Trophoblast cell (in vitro differentiated cells and primary cell): ENCODE data around the gene CHST15.

ENCODE experiments used
- DNase-seq, 2 donors: peaks; one replicate each; pipeline ENCODE4 v3.0.0-alpha.2; 2016
- H2AFZ ChIP-seq: 2 replicates; pipeline ENCODE4 v1.6.1; 2013; ENCODE audit warnings: low read length, moderate library complexity, mild to moderate bottlenecking; ENCODE audit not compliant: insufficient read depth, poor library complexity
- H2AK5ac ChIP-seq: 2 replicates; pipeline ENCODE4 v1.6.1; 2013; ENCODE audit warnings: mild to moderate bottlenecking, low read length
- H2BK120ac ChIP-seq: 2 replicates; pipeline ENCODE4 v1.6.1; 2013; ENCODE audit warnings: low read length, mild to moderate bottlenecking, moderate library complexity; ENCODE audit not compliant: insufficient read depth, poor library complexity
- H2BK12ac ChIP-seq: 2 replicates; pipeline ENCODE4 v1.6.1; 2013; ENCODE audit warnings: mild to moderate bottlenecking, low read length, moderate library complexity
- H2BK5ac ChIP-seq: 2 replicates; pipeline ENCODE4 v1.6.1; 2013; ENCODE audit warnings: low read length, low read depth, moderate library complexity, mild to moderate bottlenecking; ENCODE audit not compliant: poor library complexity
- H3K14ac ChIP-seq: 2 replicates; pipeline ENCODE4 v1.6.1; 2013; ENCODE audit warnings: mild to moderate bottlenecking, low read length
- H3K18ac ChIP-seq: 2 replicates; pipeline ENCODE4 v1.6.1; 2013; ENCODE audit warnings: mild to moderate bottlenecking, low read length
- H3K23ac ChIP-seq: 2 replicates; pipeline ENCODE4 v1.6.1; 2013; ENCODE audit warnings: low read length
- H3K27ac ChIP-seq: 2 replicates; pipeline ENCODE4 v1.5.1; 2013; ENCODE audit warnings: low read depth, mild to moderate bottlenecking, inconsistent platforms, low read length, moderate library complexity
- H3K27me3 ChIP-seq: 2 replicates; pipeline ENCODE4 v1.6.1; 2013; ENCODE audit warnings: inconsistent platforms, mild to moderate bottlenecking, low read length, moderate library complexity; ENCODE audit not compliant: insufficient read depth
- H3K36me3 ChIP-seq, 2 experiments: 1 replicate in 1 of 2; 2 replicates in 1 of 2; pipeline ENCODE4 v1.6.1; 2013; ENCODE audit warnings: low read length in 2 of 2, mild to moderate bottlenecking in 2 of 2, moderate library complexity in 1 of 2; ENCODE audit not compliant: insufficient read depth in 2 of 2, control insufficient read depth in 1 of 2
- H3K4ac ChIP-seq: 2 replicates; pipeline ENCODE4 v1.6.1; 2013; ENCODE audit warnings: low read depth, mild to moderate bottlenecking, low read length, moderate library complexity
- H3K4me1 ChIP-seq, 2 experiments: 1 replicate in 1 of 2; 2 replicates in 1 of 2; pipeline ENCODE4 v1.6.1; 2013; ENCODE audit warnings: low read length in 2 of 2, mild to moderate bottlenecking in 2 of 2, moderate library complexity in 1 of 2; ENCODE audit not compliant: insufficient read depth in 2 of 2, control insufficient read depth in 1 of 2
- H3K4me2 ChIP-seq: 2 replicates; pipeline ENCODE4 v1.6.1; 2013; ENCODE audit warnings: inconsistent platforms, mild to moderate bottlenecking, low read length, moderate library complexity
- H3K4me3 ChIP-seq: 2 replicates; pipeline ENCODE4 v1.5.1; 2013; ENCODE audit warnings: mild to moderate bottlenecking, low read depth, low read length, inconsistent platforms
- H3K79me1 ChIP-seq: one replicate; pipeline ENCODE4 v1.6.1; 2013; ENCODE audit warnings: low read length
- H3K79me2 ChIP-seq: 2 replicates; pipeline ENCODE4 v1.6.1; 2013; ENCODE audit warnings: low read length, mild to moderate bottlenecking; ENCODE audit not compliant: control insufficient read depth, insufficient read depth, poor library complexity
- H3K9ac ChIP-seq: 2 replicates; pipeline ENCODE4 v1.6.1; 2013; ENCODE audit warnings: mild to moderate bottlenecking, low read length
- H3K9me3 ChIP-seq: 2 replicates; pipeline ENCODE4 v1.6.1; 2013; ENCODE audit warnings: low read depth, mild to moderate bottlenecking, control low read depth, inconsistent platforms, low read length; ENCODE audit not compliant: insufficient read depth
- H4K12ac ChIP-seq: 2 replicates; pipeline ENCODE4 v1.6.1; 2013; ENCODE audit warnings: low read depth, mild to moderate bottlenecking, low read length, moderate library complexity
- H4K8ac ChIP-seq: 2 replicates; pipeline ENCODE4 v1.6.1; 2013; ENCODE audit warnings: low read depth, mild to moderate bottlenecking, low read length, moderate library complexity
- H4K91ac ChIP-seq: one replicate; pipeline ENCODE4 v1.6.1; 2013; ENCODE audit warnings: low read depth, mild to moderate bottlenecking, low read length, moderate library complexity
- WGBS: extraction: QIAGEN DNeasy Blood & Tissue Kit; methylation state at CpG from one replicate; pipeline ENCODE4 v1.1.7; 2013; ENCODE audit warnings: missing lambda C conversion rate; ENCODE audit not compliant: insufficient read length, insufficient coverage; ENCODE audit errors: extremely low coverage; 5-methylcytosine and 5-hydroxymethylcytosine counted together

Gene CHST15

DNA sequence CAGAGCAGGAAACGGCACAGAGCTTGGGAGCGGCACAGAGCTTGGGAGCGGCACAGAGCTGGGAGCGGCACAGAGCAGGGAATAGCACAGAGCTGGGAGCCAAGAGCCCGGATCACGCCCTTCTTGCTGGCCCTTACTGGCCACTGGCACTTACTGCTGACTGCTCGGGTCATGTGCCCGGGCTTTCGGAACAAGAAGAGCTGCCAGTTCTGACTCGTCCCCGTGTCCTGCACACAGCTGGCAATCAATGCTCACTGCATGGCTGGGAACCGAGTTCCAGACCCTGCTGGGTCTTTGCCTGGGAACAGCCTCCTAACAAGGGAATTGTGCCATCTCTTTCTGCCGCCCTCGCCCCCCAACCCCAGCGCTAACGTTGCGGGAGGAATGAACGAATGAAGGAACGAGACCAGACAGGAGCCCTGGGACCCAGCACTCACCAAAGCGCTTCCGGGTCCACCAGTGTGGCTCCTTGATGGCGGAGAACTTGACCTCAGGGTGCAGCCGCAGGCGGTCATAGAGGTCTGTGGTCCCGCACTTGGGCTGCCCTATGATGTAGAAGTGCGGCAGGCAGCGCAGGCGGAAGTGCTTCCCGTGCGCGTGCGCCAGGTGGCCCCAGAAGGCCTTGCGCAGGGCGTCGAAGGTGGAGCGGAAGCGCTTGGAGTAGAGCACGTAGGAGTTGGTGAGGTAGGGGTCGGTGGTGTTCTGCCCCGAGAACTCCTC, 49.1 kb downstream of the CHST15 start:
- Histone ChIP-seq H3K27ac (no peak overlapping the region), H4K8ac (no peak overlapping the region), H3K36me3 (no peaks in the 10 kb centered on the region), H3K4me3 (no peak overlapping the region), H3K79me2 (no peaks in the 10 kb centered on the region), H2BK12ac (no peak overlapping the region), H3K23ac (no peak overlapping the region), H2BK120ac (no peak overlapping the region), H3K9ac (no peak overlapping the region), H2BK5ac (no peak overlapping the region), H3K79me1 (no peaks in the 10 kb centered on the region), H3K4me2 (no peak overlapping the region), H2AK5ac (no peak overlapping the region), H3K18ac (no peak overlapping the region), H2AFZ (no peak overlapping the region), H3K4me1 (peaks cover 2 to 5% of the 10 kb centered on the region in 2 experiments), H4K12ac (no peak overlapping the region), H3K27me3 (no peaks in the 10 kb centered on the region), H3K4ac (no peak overlapping the region), H4K91ac (no peak overlapping the region), H3K14ac (no peak overlapping the region), H3K9me3 (no peaks in the 10 kb centered on the region)
- DNase-seq, result peak; percentile 51 to 61
- WGBS, result no CpG with 5 or more reads among the region's 40 CpGs

DNA sequence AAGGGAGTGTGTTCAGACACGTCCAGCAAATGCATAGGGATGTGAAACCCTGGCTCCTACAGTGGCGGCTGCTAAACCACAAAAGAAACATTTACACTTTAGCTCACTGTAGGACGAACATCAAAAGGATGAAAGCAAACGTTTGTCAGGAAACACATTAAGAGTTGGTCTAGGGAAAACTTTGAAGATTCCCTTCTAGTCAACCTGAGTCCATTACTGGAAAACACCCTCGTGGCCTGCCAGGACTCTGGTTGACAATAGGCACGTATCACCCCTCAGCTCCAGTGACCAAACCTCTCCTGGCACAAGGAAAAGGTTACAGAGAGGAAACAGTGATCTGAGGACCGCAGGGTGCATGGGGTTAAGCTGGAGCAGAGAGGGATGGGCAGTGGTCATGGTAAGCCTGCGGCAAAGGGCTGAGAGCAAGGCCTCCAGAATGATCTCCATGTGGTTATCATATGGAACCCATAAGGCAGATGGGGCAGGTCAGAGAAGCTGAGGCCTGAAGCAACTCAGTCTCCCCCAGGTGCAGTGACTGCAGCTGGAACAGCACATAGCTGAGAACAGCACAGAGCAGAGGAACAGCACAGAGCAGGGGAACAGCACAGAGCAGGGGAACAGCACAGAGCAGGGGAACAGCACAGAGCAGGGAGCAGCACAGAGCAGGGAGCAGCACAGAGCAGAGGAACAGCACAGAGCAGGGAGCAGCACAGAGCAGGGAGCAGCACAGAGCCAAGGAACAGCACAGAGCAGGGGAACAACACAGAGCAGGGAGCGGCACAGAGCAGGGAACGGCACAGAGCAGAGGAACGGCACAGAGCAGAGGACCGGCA, 49.9 kb downstream of the CHST15 start:
- no peak overlapping the region for H4K12ac ChIP-seq
- no peak overlapping the region for H3K23ac ChIP-seq
- no peak overlapping the region for H3K14ac ChIP-seq
- H2BK120ac ChIP-seq, result no peak overlapping the region
- H3K18ac ChIP-seq, result no peak overlapping the region
- no peak overlapping the region for H3K4ac ChIP-seq
- H4K91ac ChIP-seq, result no peak overlapping the region
- DNase-seq, result no peak
- H3K79me1 ChIP-seq, result no peaks in the 10 kb centered on the region
- no peaks in the 10 kb centered on the region for H3K27me3 ChIP-seq
- H3K4me2 ChIP-seq, result no peak overlapping the region
- no peak overlapping the region for H3K9ac ChIP-seq
- H3K79me2 ChIP-seq, result no peaks in the 10 kb centered on the region
- no peaks in the 10 kb centered on the region for H3K9me3 ChIP-seq
- H3K36me3 ChIP-seq, result no peaks in the 10 kb centered on the region
- H4K8ac ChIP-seq, result no peak overlapping the region
- WGBS, result no CpG with 5 or more reads among the region's 12 CpGs
- H2BK12ac ChIP-seq, result no peak overlapping the region
- no peak overlapping the region for H2AK5ac ChIP-seq
- no peak overlapping the region for H2AFZ ChIP-seq
- H3K27ac ChIP-seq, result no peak overlapping the region
- peaks cover 0 to 5% of the 10 kb centered on the region in 2 experiments for H3K4me1 ChIP-seq
- H3K4me3 ChIP-seq, result no peak overlapping the region
- no peak overlapping the region for H2BK5ac ChIP-seq

DNA sequence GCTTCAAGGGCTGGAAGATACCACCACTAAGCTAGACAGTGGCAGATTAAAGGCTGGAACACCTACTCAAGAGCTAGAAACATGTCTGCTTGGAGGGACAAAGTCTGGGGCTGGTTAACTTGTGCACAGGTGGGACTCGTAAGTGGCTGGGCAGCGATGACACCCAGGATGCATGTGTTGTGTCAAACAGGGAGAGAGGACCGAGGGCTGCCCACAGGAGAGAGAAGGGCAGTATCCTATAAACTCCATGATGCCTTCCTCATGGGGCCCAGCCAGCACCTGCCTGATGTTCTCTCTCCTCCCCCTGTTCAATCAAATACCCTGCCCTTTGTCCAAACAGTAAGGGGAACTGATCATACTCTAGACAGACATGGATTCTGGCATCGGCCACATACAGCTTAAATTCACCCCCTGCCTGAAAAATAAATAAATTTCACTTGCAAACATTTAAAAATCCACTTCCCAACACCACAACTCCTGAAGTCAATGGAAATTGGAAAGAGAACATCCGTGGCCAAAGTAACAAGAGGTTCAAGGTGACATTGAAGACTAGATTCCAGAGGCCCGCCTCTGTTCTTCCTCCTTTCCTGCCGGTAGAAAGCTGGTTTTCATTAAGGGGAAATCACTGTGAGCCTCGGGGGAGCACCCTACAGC, 50.6 kb downstream of the CHST15 start:
- Histone ChIP-seq H3K4ac (no peak overlapping the region), H4K91ac (no peak overlapping the region), H4K8ac (no peak overlapping the region), H3K36me3 (no peaks in the 10 kb centered on the region), H2BK12ac (no peak overlapping the region), H3K4me1 (peaks cover 0 to 2% of the 10 kb centered on the region in 2 experiments), H3K18ac (no peak overlapping the region), H3K14ac (no peak overlapping the region), H3K27me3 (no peaks in the 10 kb centered on the region), H3K4me2 (no peak overlapping the region), H3K9me3 (no peaks in the 10 kb centered on the region), H3K23ac (no peak overlapping the region), H3K4me3 (no peak overlapping the region), H3K79me1 (no peaks in the 10 kb centered on the region), H2AFZ (no peak overlapping the region), H2BK120ac (no peak overlapping the region), H3K79me2 (no peaks in the 10 kb centered on the region), H2AK5ac (no peak overlapping the region), H2BK5ac (no peak overlapping the region), H4K12ac (no peak overlapping the region), H3K9ac (no peak overlapping the region), H3K27ac (no peak overlapping the region)
- WGBS, result no CpG with 5 or more reads among the region's 8 CpGs
- no peak for DNase-seq

DNA sequence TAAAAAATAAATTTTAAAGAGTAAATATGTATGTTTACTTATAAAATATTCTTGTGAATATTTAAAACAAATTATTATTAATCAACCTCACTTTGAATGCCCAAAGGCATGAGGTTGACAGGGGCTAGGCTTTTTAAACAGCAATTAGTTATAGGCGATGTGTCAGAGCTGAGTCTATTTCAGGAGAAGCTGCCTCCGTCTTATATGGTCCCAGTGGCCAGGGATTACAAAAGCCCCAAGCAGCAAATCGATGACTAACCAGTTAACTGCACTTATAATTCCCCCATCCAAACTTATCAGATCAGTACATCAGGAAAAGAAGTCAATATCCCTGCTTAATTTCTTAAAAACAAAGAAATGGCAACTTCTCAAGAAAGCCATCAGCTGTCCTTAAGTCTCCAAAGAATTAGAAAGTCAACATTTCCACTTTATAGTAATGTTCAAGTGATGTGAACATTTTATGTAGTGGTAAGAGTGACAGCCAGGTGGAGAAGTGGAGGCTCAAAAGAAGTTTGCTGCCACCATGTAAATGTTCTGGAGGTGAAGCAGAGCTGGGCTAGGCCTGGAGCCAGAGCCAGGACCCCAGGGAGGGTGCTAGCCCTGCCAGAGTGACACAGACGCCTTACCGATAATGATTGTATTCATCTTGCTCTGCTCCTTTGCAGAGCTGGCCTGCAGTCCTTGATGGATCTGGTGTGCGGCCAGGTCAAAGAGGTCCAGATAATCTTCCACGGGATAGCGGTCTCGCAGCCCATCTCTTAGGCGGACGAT, 51.5 kb downstream of the CHST15 start:
- Histone ChIP-seq H3K9me3 (no peaks in the 10 kb centered on the region), H3K9ac (no peak overlapping the region), H2BK5ac (no peak overlapping the region), H4K8ac (no peak overlapping the region), H2AK5ac (no peak overlapping the region), H2BK12ac (no peak overlapping the region), H3K36me3 (no peaks in the 10 kb centered on the region), H3K14ac (no peak overlapping the region), H3K79me2 (no peaks in the 10 kb centered on the region), H3K4me3 (no peak overlapping the region), H3K4me2 (no peak overlapping the region), H3K27me3 (no peaks in the 10 kb centered on the region), H4K12ac (no peak overlapping the region), H3K4ac (no peak overlapping the region), H3K18ac (no peak overlapping the region), H2BK120ac (no peak overlapping the region), H4K91ac (no peak overlapping the region), H3K27ac (no peak overlapping the region), H3K79me1 (no peaks in the 10 kb centered on the region), H2AFZ (no peak overlapping the region), H3K4me1 (peaks cover 0 to 2% of the 10 kb centered on the region in 2 experiments), H3K23ac (no peak overlapping the region)
- no CpG with 5 or more reads among the region's 11 CpGs for WGBS
- no peak for DNase-seq
